Neural progenitor cell (in vitro differentiated cells): ENCODE results near the gene ADGRG4.

Experiments
- CTCF ChIP-seq: fragments of 200-600 bp; sonication (generic); IDR thresholded peaks from 2 replicates; pipeline ENCODE4 v1.5.1; 2017; ENCODE audit warnings: antibody characterized with exemption, mild to moderate bottlenecking
- EZH2phosphoT487 ChIP-seq: fragments of 200-600 bp; sonication (generic); IDR thresholded peaks from 2 replicates; pipeline ENCODE4 v1.6.1; 2017; ENCODE audit warnings: antibody characterized with exemption

GRCh38 chrX:136447968-136448367 lies 147.2 kb downstream of the ADGRG4 start:
- no peak for TF ChIP-seq CTCF
- no peak for TF ChIP-seq EZH2phosphoT487
